Measurements from ENCODE around the gene ADGRE1. TPM values are rescaled to one million over a fixed set of nuclear protein-coding genes. Genes with fewer than 3 reads are reported as not detected.

The ADGRE1 gene
- polyA plus RNA-seq, 1 donor (not counting 4 experiments of a cell fraction or from before 2014, with no cell fraction given), result not detected

- H3K9ac ChIP-seq (ENCODE audit: control insufficient read depth, extremely low read depth, insufficient read depth, low read length), result no peak overlapping the region
- TF ChIP-seq, protein P1, sequence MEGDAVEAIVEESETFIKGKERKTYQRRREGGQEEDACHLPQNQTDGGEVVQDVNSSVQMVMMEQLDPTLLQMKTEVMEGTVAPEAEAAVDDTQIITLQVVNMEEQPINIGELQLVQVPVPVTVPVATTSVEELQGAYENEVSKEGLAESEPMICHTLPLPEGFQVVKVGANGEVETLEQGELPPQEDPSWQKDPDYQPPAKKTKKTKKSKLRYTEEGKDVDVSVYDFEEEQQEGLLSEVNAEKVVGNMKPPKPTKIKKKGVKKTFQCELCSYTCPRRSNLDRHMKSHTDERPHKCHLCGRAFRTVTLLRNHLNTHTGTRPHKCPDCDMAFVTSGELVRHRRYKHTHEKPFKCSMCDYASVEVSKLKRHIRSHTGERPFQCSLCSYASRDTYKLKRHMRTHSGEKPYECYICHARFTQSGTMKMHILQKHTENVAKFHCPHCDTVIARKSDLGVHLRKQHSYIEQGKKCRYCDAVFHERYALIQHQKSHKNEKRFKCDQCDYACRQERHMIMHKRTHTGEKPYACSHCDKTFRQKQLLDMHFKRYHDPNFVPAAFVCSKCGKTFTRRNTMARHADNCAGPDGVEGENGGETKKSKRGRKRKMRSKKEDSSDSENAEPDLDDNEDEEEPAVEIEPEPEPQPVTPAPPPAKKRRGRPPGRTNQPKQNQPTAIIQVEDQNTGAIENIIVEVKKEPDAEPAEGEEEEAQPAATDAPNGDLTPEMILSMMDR (optimal IDR thresholded peaks at IDR 0.05 in 1 of 3, IDR thresholded peaks at IDR 0.05 in 1 of 3, conservative IDR thresholded peaks at IDR 0.05 in 1 of 3; ENCODE audit: extremely low read depth in 1 of 3, insufficient read depth in 2 of 3, low read length in 3 of 3), result peak; percentile 89 to 98 (median 92)
- TF ChIP-seq EZH2 (IDR thresholded peaks at IDR 0.05; ENCODE audit: low read length), result no peak
- FAIRE-seq, result peak; percentile 85
- H3K27ac ChIP-seq (ENCODE audit: control insufficient read depth, insufficient read depth, low read length), result no peak overlapping the region
- H3K36me3 ChIP-seq (ENCODE audit: control insufficient read depth in 2 of 2, extremely low read depth in 1 of 2, insufficient read depth in 2 of 2, low read length in 2 of 2), result no peaks in the 10 kb centered on the region
- no peaks in the 10 kb centered on the region for H3K9me1 ChIP-seq (ENCODE audit: control insufficient read depth, extremely low read depth, insufficient read depth, low read length)
- H3K9me3 ChIP-seq (ENCODE audit: control insufficient read depth, low read depth, low read length), result no peaks in the 10 kb centered on the region
- H3K79me2 ChIP-seq (ENCODE audit: control insufficient read depth, insufficient read depth, low read length), result no peaks in the 10 kb centered on the region
- H4K20me1 ChIP-seq (ENCODE audit: control insufficient read depth, extremely low read depth, insufficient read depth, low read length), result no peaks in the 10 kb centered on the region
- peak overlapping the region; percentile 12 for H2AFZ ChIP-seq (ENCODE audit: control insufficient read depth, low read length)
- DNase-seq (ENCODE audit: low read depth, low spot score), result peak; percentile 26
- H3K4me1 ChIP-seq (ENCODE audit: control insufficient read depth, extremely low read depth, insufficient read depth, low read length), result peaks cover 2% of the 10 kb centered on the region
- dilution Hi-C loops (cut with MboI; ENCODE audit: extremely low pct_ligation_motif_present, low sequenced_read_pairs), result no loop called here
- H3K4me3 ChIP-seq (ENCODE audit: control insufficient read depth in 2 of 3, extremely low read depth in 1 of 3, insufficient read depth in 2 of 3, low read depth in 1 of 3, low read length in 3 of 3), result no peak overlapping the region
- peak overlapping the region; percentile 32 for H3K4me2 ChIP-seq (ENCODE audit: control insufficient read depth, extremely low read depth, insufficient read depth, low read depth, low read length)
- no peaks in the 10 kb centered on the region for H3K27me3 ChIP-seq (ENCODE audit: control insufficient read depth, extremely low read depth, insufficient read depth, low read length)
Observed at GRCh38 chr19:6862673-6863078, 24.7 kb upstream of the ADGRE1 start.

DNA sequence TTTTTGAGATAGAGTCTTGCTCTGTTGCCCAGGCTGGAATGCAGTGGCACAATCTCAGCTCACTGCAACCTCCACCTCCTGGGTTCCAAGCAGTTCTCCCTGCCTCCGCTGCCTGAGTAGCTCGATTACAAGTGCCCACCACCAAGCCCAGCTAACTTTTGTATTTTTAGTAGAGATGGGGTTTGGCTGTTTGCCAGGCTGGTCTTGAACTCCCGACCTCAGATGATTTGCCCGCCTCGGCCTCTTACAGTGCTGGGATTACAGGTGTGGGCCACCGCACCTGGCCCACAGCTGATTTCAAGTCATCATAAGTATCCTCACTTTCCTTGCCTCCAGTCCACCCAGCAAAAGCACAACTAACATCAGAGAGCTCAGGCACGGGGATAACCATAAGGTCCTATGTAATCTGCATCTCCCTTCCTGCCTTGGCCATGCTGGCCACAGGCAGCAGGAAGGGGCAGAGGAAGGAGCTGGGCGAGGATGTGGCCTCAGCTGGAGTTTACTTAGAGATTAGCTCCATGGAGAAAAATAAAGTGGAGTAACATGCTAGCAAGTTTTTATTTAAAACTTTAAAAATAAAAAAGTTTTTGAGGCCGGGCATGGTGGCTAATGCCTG is 22.9 kb upstream of the ADGRE1 start:
- Histone ChIP-seq H3K4me2 (ENCODE audit: control insufficient read depth, extremely low read depth, insufficient read depth, low read depth, low read length) (no peak overlapping the region), H3K9ac (ENCODE audit: control insufficient read depth, extremely low read depth, insufficient read depth, low read length) (no peak overlapping the region), H3K79me2 (ENCODE audit: control insufficient read depth, insufficient read depth, low read length) (no peaks in the 10 kb centered on the region), H3K27ac (ENCODE audit: control insufficient read depth, insufficient read depth, low read length) (no peak overlapping the region), H3K27me3 (ENCODE audit: control insufficient read depth, extremely low read depth, insufficient read depth, low read length) (no peaks in the 10 kb centered on the region), H3K36me3 (ENCODE audit: control insufficient read depth in 2 of 2, extremely low read depth in 1 of 2, insufficient read depth in 2 of 2, low read length in 2 of 2) (no peaks in the 10 kb centered on the region), H4K20me1 (ENCODE audit: control insufficient read depth, extremely low read depth, insufficient read depth, low read length) (no peaks in the 10 kb centered on the region), H3K4me3 (ENCODE audit: control insufficient read depth in 2 of 3, extremely low read depth in 1 of 3, insufficient read depth in 2 of 3, low read depth in 1 of 3, low read length in 3 of 3) (no peak overlapping the region), H3K4me1 (ENCODE audit: control insufficient read depth, extremely low read depth, insufficient read depth, low read length) (peaks cover 2% of the 10 kb centered on the region), H2AFZ (ENCODE audit: control insufficient read depth, low read length) (no peak overlapping the region), H3K9me3 (ENCODE audit: control insufficient read depth, low read depth, low read length) (no peaks in the 10 kb centered on the region), H3K9me1 (ENCODE audit: control insufficient read depth, extremely low read depth, insufficient read depth, low read length) (no peaks in the 10 kb centered on the region)
- FAIRE-seq, result no peak
- TF ChIP-seq, protein P1 (optimal IDR thresholded peaks at IDR 0.05 in 1 of 3, IDR thresholded peaks at IDR 0.05 in 1 of 3, conservative IDR thresholded peaks at IDR 0.05 in 1 of 3; ENCODE audit: extremely low read depth in 1 of 3, insufficient read depth in 2 of 3, low read length in 3 of 3), result no peak
- no peak for TF ChIP-seq EZH2 (IDR thresholded peaks at IDR 0.05; ENCODE audit: low read length)
- dilution Hi-C loops (cut with MboI; ENCODE audit: extremely low pct_ligation_motif_present, low sequenced_read_pairs), result no loop called here
- DNase-seq (ENCODE audit: low read depth, low spot score), result no peak

Data from keratinocyte (primary cell).